ENCODE results near the gene ADCY7.
A peak's percentile ranks its signal among the peaks of the same experiment; 100 is the strongest.

The ADCY7 gene

DNA sequence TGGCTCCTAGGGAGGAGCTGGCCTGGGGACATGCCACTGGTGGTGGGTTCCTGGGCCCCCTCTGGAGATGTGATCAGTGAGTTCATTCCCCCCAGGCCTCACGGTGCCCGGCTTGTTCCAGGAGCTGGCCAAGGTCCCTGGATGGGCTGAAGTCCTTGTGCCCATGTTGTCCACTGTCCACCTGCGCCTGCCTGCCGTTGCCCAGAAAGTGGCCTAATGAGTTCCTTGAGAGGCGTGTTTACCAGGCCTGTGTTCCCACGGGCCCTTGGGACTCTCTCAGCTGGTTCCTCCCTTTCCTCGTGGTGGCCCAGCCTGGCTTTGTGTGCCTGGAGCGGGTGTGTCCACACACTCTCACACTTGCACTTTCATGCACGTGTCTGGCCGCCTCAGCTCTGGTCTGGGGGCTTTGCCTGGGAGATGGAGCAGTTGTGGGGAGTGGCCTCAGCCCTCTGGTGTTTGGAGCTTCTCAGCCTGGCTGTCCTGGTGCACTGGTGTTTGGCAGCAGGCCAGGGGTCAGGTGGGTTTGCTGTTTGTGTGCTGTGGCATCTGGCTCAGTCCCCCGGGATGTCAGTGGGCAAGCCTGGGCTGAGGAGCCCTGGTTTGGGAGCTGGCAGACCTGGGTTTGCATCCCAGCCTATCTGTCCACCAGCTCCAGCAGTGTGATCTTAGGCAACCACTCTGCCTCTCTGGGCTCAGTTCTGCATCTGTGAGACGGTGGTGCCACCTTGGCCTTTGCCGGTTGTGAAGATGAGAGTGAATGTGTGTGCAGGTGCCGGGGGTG, 18.0 kb downstream of the ADCY7 start:
- no peak for DNase-seq

DNA sequence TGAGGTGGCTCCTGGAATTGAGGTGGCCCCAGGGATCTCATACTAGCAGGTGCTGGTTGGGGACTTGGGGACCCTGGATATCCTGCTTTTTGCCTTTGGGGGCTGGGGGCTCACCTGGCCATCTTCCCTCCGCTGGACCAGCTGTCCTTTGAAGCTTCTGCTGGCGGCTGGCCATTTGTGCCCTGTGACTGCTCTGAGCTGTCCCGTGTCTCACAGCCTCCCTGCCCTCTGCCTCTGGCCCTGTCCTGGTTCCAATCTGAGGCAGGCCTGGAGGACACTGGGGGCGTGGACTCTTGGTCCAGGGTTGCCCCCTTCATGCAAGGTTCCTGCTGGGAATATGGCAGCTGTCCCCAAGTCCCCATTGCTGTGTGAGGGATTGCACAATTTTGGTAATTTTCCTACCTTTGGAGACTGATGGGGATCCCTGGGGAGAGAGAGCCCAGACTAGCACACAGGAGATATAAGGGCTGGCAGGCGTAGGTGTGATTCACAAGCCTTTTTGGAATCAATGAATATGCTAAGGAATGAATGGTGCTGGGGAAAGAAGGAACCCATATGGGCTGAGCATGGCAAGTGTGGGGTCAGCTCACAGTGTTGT, 19.2 kb downstream of the ADCY7 start:
- DNase-seq: no peak

DNA sequence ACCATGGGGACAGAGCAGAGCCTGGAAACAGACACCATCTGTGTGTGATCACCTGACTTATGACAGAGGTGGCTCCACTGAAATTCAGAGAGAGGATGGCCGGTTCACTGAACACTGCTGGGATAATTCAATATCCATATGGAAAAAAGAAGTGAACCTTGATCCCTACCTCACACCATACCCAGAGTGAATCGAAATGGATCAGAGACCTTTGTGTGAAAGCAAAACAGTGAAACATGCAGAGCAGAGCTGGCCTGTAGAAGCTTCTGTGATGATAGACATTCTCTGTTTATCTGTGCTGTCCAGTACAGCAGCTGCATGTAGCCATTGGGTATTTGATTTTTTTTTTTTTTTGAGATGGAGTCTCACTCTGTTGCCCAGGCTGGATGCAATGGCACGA, 20.3 kb downstream of the ADCY7 start:
- no peak for DNase-seq

DNA sequence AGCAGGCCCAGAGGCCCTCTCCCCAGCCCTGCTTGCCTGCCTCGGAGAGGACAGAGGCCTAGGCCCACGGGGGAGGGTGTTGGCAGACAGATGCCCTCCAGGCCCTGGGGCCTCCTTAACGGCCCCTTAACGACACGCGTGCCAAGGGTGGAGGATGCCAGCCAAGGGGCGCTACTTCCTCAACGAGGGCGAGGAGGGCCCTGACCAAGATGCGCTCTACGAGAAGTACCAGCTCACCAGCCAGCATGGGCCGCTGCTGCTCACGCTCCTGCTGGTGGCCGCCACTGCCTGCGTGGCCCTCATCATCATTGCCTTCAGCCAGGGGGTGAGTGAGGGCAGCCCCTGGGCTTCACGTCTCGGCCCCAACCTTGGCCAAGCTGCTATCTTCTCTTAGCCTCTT, 21.7 kb downstream of the ADCY7 start:
- no peak for DNase-seq

DNA sequence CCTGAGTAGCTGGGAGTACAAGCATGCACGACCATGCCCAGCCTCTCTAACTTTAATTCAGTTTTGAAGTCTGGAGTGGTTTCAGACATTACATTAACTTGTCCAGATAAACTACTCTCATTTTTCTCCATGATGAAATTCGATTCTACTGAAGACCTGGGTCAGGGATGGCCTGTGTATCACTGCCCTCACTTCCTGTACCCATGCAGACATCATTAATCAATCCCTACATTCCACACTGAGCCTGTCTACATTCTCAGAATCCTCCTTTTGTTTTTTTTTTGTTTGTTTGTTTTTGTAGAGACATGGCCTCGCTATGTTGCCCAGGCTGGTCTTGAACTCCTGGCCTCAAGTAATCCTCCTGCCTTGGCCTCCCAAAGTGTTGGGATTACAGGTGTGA, 22.6 kb downstream of the ADCY7 start:
- no peak for DNase-seq

DNA sequence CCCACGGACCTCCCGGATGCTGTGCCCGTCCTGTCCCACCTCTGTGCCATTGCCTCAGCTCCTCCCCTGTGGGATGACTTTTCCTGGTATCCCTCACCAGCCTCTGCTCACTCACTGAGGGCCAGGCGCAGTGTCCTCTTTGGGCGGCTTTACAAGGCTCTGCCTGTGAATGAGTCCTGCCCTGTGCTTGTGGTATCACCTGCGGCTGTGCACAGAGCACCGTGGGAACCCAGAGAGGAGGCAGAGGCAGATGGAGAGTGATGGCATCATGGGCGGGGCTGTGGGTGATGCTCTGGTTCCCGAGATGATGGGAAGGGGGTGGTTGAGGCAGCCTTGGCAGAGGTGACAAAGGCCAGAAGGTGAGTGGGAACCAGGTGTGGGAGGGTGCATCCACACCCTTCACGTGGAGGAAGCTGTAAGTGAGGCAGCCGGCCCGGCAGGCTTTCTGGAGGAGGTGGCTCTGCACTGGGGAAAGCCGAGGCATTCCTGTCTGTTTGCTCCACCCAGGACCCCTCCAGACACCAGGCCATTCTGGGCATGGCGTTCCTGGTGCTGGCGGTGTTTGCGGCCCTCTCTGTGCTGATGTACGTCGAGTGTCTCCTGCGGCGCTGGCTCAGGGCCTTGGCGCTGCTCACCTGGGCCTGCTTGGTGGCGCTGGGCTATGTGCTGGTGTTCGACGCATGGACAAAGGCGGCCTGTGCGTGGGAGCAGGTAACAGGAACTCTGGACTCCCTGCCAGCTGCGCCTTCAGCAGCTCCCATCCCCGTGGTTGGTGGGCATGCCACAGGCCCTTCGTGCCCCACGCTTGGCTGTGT, 23.8 kb downstream of the ADCY7 start:
- DNase-seq: no peak

DNA sequence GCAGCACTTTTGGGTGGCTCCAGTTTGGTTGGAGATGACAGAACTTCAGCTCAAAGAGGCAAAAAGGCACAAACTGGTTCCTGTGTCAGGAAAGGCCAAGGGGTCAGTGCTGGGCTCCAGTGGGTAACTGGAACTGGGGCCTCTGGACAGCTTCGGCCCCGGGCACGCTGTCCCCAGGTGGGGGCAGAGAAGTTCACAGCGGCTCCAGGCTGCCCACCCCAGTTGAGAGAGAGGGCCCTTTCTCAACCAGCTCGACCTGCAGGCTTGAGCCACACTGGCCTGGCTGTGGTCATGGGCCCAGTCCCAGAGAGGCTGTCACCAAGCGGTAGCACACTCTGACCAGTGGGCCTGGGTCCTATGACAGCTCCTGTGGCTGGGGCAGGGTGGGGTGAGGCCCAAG, 24.5 kb downstream of the ADCY7 start:
- no peak for DNase-seq

DNA sequence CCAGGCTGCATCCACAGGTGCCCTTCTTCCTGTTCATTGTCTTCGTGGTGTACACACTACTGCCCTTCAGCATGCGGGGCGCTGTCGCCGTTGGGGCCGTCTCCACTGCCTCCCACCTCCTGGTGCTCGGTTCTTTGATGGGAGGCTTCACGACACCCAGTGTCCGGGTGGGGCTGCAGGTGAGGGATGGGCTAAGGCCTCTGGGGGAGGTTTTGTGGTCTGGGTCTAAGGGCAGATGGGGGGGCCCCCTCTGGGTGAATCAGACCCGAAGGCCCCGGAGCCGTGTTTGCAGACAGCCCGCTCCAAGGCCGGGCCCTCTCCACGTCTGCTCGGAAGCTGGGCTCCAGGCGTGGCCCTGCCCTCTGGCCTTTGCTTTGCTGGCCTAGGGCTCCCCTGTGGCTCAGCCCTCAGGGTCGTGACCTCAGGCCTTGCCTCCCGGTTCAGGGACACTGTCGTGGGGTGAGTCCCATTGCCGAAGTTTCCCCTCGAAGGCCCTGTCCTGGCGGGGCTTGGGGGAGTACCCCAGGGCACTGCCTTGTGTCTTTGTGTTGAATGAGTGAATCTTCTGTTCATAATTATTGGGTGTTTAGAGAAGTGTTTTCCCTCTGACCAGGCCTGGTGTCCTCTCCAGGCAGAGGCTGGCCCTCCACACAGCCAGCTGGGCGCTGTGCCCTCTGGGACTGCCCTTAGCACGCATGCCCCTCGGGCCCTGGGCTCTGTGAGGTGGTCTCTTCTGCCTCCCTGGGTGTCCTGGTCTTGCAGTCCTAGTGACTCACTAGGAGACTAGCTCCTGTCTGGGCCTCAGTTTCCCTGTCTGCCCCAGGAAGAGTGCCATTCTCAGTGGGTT, 25.6 kb downstream of the ADCY7 start:
- no peak for DNase-seq

DNA sequence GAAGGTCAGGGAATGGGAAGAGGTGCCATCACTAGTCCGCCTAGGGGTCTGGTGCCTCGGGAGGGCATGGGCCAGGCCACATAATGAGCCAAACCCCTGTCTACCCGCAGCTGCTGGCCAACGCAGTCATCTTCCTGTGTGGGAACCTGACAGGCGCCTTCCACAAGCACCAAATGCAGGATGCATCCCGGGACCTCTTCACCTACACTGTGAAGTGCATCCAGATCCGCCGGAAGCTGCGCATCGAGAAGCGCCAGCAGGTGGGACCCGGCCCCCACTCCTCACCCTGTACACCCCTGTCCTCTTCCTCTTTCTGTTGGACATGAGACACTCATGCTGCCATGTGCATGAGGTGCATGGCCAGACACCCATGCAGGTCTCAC, 26.2 kb downstream of the ADCY7 start:
- no peak for DNase-seq

DNA sequence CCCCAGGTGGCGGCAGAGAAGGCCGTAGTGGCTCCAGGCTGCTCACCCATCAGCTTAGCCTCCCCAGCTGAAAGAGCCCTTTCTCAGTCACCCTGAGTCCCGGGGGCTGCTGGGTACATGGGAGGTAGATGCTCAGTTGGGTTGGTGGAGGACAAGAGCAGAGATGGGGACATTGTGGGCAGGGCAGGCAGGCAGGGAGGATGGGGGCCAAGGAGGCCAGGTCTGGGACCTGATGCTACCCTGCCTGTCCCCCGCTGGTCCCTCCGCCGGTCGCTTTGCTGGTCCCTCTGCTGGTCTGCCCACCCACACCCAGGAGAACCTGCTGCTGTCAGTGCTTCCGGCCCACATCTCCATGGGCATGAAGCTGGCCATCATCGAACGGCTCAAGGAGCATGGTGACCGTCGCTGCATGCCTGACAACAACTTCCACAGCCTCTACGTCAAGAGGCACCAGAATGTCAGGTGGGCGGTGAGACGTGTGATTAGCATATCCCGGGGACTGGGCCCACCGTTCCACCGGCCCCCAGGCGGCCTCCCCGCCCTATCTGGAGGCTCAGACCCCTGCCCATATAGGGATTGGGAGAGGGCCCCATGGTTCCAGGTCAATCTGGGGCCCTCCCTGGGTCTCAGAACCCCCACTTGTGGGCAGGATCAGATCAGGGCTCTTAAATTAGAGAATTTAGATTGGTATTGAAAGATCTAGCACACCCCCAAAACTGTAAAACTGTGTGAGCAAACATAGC, 26.9 kb downstream of the ADCY7 start:
- no peak for DNase-seq

DNA sequence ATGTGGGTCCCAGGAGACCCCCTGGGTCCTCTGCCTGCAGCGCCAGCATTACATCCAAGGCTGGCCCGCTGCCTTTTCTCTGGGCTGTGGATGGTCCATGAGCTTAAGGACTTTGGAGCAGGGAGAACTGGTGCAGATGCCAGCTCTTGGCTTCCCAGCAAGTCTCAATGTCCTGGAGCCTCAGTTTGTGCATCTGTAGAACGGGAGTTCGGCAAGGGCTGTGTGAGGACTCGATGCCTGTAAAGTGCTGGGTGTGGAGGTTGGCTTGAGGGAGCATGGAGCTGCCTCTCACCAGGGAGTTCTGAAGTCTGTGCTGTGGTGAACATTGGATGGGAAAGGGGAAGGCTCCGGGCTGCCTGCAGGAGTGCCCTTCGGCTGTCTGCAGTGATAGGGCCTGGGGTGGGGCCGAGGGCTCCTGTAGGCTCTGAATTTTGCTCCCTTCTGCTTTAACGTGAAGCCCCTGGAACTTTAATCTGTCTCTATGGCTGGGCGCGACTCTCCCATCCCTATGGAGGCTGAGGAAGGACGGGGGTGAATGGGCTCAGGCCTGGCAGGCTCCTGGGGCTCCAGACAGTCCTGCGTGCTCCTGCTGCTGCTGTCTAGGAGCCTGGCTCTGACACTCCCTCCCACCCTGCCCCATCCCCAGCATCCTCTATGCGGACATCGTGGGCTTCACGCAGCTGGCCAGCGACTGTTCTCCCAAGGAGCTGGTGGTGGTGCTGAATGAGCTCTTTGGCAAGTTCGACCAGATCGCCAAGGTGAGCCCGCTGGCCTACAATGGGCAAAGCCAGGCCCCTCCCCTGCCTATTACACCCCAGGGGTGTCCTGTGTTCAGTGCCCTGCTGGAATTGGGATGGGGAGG, 27.9 kb downstream of the ADCY7 start:
- no peak for DNase-seq

DNA sequence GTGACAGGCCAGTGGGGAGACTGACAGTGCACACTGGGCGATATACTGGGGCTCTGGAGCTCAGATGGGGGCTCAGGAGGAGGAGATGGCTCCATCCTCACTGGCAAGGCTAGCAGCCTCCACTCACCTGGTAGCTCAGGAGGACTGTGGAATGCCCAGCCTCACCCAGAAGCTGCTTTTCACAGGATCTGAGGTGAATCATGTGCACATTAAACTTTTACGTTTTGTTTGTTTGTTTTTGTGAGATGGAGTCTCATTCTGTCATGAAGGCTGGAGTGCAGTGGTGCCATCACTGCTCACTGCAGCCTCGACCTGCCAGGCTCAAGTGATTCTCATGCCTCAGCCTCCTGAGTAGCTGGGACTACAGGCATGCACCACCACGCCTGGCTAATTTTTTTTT, 28.6 kb downstream of the ADCY7 start:
- no peak for DNase-seq

DNA sequence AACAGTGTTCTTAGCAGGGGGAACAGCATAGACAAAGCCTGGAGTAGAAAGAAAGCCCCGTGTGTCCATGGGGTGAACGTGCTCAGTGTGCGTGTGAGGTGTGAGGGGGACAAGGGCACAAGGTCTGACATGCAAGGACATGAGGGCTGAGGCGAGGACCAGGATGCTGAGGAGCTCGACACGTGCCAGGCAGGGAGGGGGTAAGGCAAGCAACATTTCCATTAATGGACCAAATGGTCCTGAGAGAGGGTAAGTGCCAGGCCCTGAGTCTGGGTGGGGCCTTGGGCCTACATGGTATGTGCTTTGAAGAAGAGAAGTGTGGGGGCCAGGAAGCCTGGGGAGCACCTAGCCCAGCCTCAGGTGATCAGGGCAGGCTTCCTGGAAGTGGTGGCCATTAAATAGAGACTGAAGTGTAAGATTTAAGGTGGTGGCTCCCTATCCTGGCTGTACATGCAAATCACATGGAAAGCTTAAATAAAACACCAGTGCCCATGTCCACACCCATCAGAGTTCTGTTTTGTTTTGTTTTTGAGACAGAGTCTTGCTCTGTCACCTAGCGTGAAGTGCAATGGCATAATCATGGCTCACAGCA, 29.3 kb downstream of the ADCY7 start:
- DNase-seq: no peak

DNA sequence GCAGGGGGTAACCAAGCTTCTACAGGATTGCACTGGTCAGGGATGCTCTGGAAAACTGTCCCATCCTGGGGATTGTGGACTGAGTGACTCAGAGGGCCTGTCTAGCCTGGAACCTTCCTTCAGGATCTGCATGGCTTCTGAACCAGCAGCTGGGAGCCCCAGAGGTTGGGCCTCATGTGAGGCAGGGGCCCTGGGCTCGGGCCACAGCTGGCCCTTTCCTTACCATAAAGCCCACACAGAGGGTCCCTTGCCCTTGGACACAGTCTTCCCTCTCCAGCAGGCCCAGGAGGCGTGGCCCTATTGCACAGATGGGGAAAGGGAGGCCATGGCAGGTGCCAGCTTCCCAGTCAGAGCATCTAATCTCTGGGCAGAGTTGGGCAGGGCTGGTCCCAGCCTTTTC, 30.5 kb downstream of the ADCY7 start:
- DNase-seq: no peak

DNA sequence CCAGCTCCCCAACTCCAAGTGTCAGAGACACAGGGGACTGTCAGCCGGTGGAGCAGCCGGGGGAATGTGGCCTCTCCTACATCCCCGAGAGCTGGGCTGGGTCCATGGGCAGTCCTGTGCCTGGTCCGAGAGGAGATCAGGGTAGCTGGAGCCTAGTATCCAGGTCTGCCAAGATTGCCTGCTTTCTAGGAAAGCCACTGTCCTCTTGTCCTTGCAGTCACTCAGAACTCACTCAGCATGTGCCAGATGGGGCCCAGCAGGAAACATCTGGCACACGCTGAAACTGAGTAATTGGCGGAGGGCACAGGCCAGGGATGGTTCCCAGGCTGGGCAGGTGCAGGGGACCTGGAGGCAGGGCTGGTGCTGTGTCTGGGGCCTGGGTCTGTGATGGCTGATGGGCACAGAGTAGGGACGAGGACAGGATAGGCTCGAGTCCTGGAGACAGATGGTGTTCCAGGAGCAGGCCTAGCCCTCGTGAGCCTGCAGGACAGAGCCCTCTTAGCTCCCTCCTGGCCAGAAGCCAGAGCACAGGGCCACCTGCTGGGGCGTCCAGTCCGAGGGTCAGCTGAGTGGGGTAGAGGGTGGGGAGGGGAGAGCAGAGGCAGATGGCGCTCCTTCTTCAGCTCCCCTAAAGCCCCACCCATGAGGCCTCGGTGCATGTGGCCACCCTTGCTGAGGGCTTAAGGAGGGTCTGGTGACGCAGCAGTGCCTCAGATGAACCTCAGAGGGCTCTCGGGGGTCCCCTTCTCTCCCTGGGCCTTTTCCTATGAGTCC, 31.1 kb downstream of the ADCY7 start:
- DNase-seq: peak; percentile 55

DNA sequence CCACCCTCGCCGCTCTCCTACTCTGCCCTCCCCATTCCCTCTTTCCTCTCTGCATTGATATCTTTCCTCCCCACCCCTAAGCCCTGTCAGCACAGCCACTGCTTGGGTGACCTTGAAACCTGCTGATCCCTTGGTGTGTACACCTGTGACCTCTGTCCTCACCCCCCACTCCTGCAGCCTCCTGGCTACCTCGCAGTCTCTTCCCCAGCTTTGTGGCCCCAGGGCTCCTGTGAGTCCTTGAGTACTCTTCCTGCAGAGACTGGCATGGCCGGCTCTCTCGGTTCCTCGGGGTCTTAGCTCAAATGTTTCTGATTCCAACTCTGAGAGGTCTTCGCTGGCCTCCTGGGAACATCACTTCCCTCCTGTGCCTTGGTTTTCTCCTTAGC, 31.7 kb downstream of the ADCY7 start:
- no peak for DNase-seq

DNA sequence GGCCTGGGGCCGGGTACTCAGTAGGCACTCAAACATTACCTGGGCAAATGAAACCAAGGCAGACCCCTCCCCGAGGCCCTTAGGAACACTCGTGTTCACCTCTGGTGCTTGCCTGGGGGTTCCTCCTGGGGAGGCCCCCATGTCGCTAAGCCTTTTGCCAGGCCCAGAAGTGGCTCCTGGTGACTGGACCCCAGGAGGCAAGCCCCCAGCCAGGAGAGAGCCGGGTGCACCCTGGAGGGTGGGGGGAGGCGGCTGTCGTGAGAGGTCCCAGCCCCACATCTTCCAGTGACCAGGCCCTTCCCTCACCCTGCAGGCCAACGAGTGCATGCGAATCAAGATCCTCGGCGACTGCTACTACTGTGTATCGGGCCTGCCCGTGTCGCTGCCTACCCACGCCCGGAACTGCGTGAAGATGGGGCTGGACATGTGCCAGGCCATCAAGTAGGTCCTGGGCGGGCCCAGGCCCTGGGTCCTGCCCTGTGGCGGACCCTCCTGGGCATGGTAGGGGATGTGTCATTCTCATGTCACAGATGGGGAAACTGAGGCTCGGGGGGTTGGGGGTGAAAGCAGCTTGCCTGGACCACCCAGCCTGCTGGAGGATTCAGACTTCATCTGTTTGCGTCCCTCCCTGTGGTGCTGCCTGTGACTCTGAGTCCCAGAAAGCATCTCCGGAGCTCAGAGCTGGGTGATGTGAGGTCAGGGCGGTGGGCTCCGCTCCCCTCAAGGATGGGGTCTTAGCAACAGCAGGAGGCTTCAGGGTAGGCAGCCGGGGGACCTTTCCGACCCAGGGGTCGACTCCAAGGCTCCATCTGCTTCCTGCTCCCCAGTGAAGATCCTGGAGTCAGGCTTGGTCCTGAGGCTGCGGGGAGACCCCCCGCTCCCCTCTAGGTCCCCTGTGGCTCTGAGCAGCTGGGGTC, 32.5 kb downstream of the ADCY7 start:
- no peak for DNase-seq

DNA sequence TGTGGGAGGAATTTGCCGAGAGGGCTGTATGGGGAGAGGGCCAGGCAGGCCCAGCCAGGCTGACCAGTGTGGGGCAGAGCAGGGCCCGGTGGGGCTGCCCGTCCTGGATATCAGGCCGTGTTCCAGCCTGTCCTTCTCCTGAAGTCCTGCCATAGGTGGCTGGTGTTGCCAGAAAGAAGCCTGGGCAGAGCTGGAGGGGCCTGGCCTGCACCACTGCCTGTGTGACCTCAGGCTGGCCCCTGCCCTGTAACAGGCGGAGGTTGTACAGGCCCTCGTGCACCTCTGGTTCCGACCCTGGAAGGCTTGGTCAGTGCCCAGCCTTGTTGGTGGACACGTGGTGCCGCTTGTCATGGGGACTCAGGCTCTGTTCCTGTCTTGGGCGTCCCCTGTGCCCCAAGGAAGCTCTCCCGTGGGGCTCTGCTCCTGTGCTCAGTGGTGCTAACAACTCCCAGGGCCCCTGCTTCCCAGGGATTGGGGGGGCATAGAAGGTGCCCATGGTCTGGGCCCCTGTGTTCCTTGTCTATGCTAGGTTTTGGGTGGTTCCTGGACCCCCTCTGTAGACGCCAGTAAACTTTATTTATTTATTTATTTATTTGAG, 33.3 kb downstream of the ADCY7 start:
- no peak for DNase-seq

All from COR-L47 (cell line).